ENCODE data around the gene RLBP1. TPM values are rescaled to one million over a fixed set of nuclear protein-coding genes. Genes with fewer than 3 reads are reported as not detected.

Gene RLBP1
- total RNA-seq, 1 experiment from 2014 or later = not detected

DNA sequence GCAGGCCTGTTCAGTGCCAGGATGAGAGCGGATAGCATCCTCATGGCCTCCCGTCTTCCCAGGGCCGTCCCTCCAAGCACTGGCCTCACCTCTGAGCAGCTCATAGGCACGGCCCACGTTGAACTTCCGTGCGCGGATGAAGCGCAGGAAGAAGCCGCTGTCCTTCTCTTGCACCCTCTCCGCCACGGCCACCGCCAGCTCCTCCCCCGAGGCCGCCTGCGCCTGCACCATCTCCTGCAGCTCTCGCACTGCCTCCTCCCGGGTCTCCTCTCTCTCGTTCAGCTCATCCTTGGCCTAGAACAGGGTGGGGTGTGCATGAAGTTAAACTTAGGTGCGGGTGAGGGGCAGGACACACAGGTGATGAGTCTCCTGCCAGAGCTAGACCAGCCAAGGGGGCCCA, 4.3 kb downstream of the RLBP1 start:
- Histone ChIP-seq H3K27me3 (replicated peaks; ENCODE audit: control insufficient read depth, insufficient read depth, low read length) (no peaks in the 10 kb centered on the region), H3K9me3 (no peaks in the 10 kb centered on the region), H3K4me1 (no peaks in the 10 kb centered on the region), H3K36me3 (ENCODE audit: control insufficient read depth, insufficient read depth, low read length) (no peaks in the 10 kb centered on the region), H3K4me3 (ENCODE audit: low read depth, low read length) (no peak overlapping the region)
- ChIA-PET CTCF (interaction anchor here (2.4 kb wide), 1 partner anchor 10 kb away, joined by 15 read pairs; no protein-coding TSS in a partner anchor), POLR2A (no interaction called here)
- Mint-ChIP-seq H3K4me3 (ENCODE audit: unreplicated experiment) (no peak overlapping the region), H3K27me3 (ENCODE audit: insufficient read depth, unreplicated experiment) (no peaks in the 10 kb centered on the region), H3K36me3 (ENCODE audit: insufficient read depth, unreplicated experiment) (no peaks in the 10 kb centered on the region), H3K27ac (ENCODE audit: unreplicated experiment) (no peak overlapping the region), H3K4me1 (ENCODE audit: low read depth, unreplicated experiment) (no peaks in the 10 kb centered on the region), H3K9me3 (ENCODE audit: unreplicated experiment) (no peaks in the 10 kb centered on the region)
- BruUV-seq (replicated peaks) = no TSS peak
- TF ChIP-seq, protein P1, sequence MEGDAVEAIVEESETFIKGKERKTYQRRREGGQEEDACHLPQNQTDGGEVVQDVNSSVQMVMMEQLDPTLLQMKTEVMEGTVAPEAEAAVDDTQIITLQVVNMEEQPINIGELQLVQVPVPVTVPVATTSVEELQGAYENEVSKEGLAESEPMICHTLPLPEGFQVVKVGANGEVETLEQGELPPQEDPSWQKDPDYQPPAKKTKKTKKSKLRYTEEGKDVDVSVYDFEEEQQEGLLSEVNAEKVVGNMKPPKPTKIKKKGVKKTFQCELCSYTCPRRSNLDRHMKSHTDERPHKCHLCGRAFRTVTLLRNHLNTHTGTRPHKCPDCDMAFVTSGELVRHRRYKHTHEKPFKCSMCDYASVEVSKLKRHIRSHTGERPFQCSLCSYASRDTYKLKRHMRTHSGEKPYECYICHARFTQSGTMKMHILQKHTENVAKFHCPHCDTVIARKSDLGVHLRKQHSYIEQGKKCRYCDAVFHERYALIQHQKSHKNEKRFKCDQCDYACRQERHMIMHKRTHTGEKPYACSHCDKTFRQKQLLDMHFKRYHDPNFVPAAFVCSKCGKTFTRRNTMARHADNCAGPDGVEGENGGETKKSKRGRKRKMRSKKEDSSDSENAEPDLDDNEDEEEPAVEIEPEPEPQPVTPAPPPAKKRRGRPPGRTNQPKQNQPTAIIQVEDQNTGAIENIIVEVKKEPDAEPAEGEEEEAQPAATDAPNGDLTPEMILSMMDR (IDR thresholded peaks at IDR 0.05; ENCODE audit: insufficient read depth in 1 of 2, low read depth in 1 of 2, low read length in 1 of 2, severe bottlenecking in 1 of 2, unreplicated experiment in 1 of 2) = no peak
- intact Hi-C loops (cut with micrococcal nuclease; ENCODE audit: unreplicated experiment) = no loop called here
- DNase-seq = no peak

DNA sequence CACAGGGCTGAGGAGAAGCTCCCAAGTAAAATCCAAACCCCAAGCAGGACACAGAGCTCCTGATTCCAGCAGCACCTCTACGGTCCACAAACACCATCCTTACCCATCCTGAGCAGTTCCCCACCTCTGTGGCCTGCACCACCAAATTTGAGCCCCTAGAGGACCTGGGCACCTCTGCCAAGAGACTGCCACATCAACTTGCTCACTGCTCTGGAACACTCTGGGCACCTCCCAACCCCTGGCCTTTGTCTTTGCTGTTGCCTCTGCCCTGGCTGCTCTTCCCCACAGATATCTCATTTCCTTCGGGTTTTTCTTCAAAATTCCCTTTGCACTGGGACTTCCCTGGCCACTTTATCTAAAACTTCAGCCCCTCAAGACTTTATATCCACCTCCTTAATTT, 5.8 kb downstream of the RLBP1 start:
- Histone ChIP-seq H3K4me3 (ENCODE audit: low read depth, low read length) (no peak overlapping the region), H3K9me3 (no peaks in the 10 kb centered on the region), H3K4me1 (no peaks in the 10 kb centered on the region), H3K27me3 (replicated peaks; ENCODE audit: control insufficient read depth, insufficient read depth, low read length) (no peaks in the 10 kb centered on the region), H3K36me3 (ENCODE audit: control insufficient read depth, insufficient read depth, low read length) (no peaks in the 10 kb centered on the region)
- DNase-seq = no peak
- Mint-ChIP-seq H3K27ac (ENCODE audit: unreplicated experiment) (no peak overlapping the region), H3K4me3 (ENCODE audit: unreplicated experiment) (no peak overlapping the region), H3K27me3 (ENCODE audit: insufficient read depth, unreplicated experiment) (no peaks in the 10 kb centered on the region), H3K4me1 (ENCODE audit: low read depth, unreplicated experiment) (no peaks in the 10 kb centered on the region), H3K36me3 (ENCODE audit: insufficient read depth, unreplicated experiment) (no peaks in the 10 kb centered on the region), H3K9me3 (ENCODE audit: unreplicated experiment) (no peaks in the 10 kb centered on the region)
- intact Hi-C loops (cut with micrococcal nuclease; ENCODE audit: unreplicated experiment) = no loop called here
- BruUV-seq (replicated peaks) = no TSS peak
- CTCF ChIA-PET = interaction anchor here (0.6 kb wide), 1 partner anchor 316 kb away, joined by 6 read pairs; no protein-coding TSS in a partner anchor
- POLR2A ChIA-PET = interaction anchor here (0.6 kb wide), 1 partner anchor 297 kb away, joined by 3 read pairs; no protein-coding TSS in a partner anchor
- TF ChIP-seq, protein P1 (IDR thresholded peaks at IDR 0.05; ENCODE audit: insufficient read depth in 1 of 2, low read depth in 1 of 2, low read length in 1 of 2, severe bottlenecking in 1 of 2, unreplicated experiment in 1 of 2) = no peak

DNA sequence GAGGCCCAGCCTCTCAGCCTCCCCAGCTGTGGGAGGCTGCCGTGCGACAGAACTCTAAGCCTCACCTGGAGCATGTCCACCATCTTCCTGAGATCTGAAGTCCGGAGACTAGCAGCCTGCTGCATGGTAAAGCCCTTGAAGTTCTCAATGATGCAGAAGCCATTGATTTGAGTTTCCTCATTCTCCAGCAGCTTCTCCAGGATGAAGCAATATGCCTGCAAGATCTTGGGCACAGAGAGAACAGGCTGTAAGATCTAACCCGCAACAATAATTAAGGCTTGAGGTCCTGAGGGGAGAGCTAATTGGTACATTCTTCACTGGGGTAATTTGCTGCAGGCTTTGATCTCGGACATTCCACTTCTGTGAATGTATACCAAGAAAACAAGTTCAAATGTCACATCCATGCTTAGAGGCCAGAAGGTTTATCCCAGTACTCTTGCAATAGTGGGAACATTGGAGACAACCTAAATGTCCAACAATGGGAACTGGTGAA, 9.7 kb downstream of the RLBP1 start:
- no peaks in the 10 kb centered on the region for H3K27me3 Mint-ChIP-seq (ENCODE audit: insufficient read depth, unreplicated experiment)
- no peaks in the 10 kb centered on the region for H3K4me1 Mint-ChIP-seq (ENCODE audit: low read depth, unreplicated experiment)
- TF ChIP-seq, protein P1 (IDR thresholded peaks at IDR 0.05; ENCODE audit: insufficient read depth in 1 of 2, low read depth in 1 of 2, low read length in 1 of 2, severe bottlenecking in 1 of 2, unreplicated experiment in 1 of 2) = no peak
- no peaks in the 10 kb centered on the region for H3K9me3 ChIP-seq
- intact Hi-C loops (cut with micrococcal nuclease; ENCODE audit: unreplicated experiment) = no loop called here
- no peak overlapping the region for H3K27ac Mint-ChIP-seq (ENCODE audit: unreplicated experiment)
- POLR2A ChIA-PET = no interaction called here
- H3K36me3 Mint-ChIP-seq (ENCODE audit: insufficient read depth, unreplicated experiment) = no peaks in the 10 kb centered on the region
- no peak overlapping the region for H3K4me3 Mint-ChIP-seq (ENCODE audit: unreplicated experiment)
- no peaks in the 10 kb centered on the region for H3K36me3 ChIP-seq (ENCODE audit: control insufficient read depth, insufficient read depth, low read length)
- no TSS peak for BruUV-seq (replicated peaks)
- no peaks in the 10 kb centered on the region for H3K9me3 Mint-ChIP-seq (ENCODE audit: unreplicated experiment)
- CTCF ChIA-PET = no interaction called here
- no peaks in the 10 kb centered on the region for H3K27me3 ChIP-seq (replicated peaks; ENCODE audit: control insufficient read depth, insufficient read depth, low read length)
- no peak overlapping the region for H3K4me3 ChIP-seq (ENCODE audit: low read depth, low read length)
- no peak for DNase-seq
- H3K4me1 ChIP-seq = peaks cover 5% of the 10 kb centered on the region; the same call in 1 of the 2 replicates

Data from Caco-2 (cell line).